HG03025 (cell line): ENCODE measurements around the gene CD247.

Source experiments
- ATAC-seq: cut with Tn5 transposase; IDR thresholded peaks from one replicate; pipeline ENCODE4 v1.9.1; 2021; ENCODE audit warnings: mild to moderate bottlenecking, moderate library complexity; ENCODE audit not compliant: unreplicated experiment, low FRiP score

Gene CD247

GRCh38 chr1:167512046-167512654 lies 6.2 kb downstream of the CD247 start:
- no peak for ATAC-seq

DNA sequence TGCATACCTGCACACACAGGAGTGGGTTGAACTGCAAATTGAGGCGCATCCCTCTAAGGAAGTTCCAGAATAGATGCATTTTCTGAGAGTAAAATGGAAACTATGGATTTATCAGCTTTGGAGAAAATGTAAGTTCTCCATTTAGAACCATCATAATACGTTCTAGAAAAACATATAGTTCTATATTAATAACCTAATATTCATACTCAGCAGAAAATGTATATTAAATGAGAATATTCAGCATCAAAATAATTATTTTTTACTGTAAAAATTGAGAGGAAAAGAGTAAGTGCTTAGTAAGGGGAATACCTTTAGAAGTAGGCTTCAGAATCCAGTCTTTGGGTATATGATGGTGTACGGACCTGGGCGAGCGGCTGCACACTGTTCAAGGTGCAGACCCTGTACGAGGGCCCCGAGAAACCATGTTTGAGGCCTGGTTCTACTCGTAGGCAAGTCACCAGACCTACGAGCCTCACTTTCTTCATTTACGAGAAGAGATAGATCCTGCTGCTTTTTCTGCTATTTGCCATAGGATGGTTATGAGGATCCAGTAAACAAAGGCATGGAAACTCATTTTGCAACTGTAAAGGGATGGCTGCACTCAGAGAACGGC lies 6.8 kb downstream of the CD247 start:
- ATAC-seq = no peak

DNA sequence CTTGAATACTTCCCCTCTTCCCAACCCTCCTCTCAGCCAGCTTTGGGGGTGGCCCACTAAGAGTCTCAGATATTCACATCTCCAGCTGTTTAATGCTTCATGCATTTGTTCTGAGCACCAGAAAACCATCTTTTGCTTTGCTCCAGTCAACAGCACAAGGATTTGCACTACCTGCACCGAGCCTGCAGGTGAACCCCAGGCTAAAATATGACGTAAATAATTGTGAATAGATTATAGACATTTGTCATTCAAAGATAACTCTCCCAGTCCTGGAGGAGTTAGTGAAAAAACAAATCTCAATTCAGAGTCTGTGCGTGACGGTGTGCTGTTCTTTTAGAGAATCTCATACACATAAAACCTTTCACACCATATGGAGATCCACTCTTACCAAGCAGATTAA lies 7.4 kb downstream of the CD247 start:
- ATAC-seq = no peak

DNA sequence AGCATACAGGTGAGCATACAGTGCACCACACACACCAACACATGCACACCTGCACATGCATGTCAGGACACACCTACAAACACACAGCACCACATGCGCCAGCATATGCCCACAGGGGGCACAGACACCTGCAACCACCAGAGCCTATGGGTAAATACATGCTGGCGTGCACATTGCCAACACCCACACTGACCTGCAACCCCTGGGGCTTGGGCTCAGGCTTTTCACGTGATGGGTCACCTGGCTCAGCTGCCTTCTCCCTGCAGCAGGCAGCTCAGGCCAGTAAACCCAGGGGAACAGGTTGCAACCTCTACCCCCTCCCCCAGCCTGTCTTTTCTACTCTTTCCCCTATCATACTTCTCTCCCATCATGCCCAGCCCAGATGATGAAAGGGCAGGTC lies 8.1 kb downstream of the CD247 start:
- ATAC-seq = no peak

- ATAC-seq = no peak
Measured at GRCh38 chr1:167509587-167509986, 8.7 kb downstream of the CD247 start.

DNA sequence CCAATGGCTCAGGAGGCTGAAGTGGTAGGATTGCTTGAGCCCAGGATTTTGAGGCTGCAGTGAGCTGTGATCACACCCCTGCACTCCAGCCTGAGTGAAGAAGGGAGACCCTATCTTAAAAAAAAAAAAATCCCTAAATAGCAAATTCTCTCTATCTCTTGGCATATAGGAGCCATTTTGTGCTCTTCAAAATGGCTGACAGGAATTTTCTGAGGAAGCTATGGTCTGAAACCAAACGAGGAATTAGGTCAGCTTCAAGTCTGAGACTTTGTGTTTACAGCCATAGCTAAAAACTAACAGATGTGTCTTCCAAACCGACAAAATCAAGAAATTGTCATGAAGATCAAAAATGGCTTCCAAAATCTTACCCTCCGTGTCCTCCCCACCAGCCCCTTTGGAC lies 10.6 kb downstream of the CD247 start:
- ATAC-seq = no peak

DNA sequence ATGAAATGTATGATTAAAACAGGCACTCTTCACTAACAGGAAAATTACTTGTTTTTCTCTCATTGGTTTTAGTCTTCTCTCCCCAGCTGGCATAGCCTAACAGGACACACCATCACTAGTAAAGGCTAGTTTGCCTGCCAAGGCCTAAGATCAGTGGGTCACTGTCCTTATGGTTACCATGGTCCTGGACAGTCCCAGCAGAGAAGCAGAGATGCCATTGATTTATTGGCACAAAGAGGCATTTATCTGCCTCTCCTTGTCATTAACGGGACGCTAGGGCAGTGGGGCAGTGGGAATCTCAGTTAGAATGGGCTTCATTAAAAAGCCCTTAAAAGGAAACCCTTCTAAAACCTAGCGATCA lies 13.9 kb downstream of the CD247 start:
- ATAC-seq = no peak

DNA sequence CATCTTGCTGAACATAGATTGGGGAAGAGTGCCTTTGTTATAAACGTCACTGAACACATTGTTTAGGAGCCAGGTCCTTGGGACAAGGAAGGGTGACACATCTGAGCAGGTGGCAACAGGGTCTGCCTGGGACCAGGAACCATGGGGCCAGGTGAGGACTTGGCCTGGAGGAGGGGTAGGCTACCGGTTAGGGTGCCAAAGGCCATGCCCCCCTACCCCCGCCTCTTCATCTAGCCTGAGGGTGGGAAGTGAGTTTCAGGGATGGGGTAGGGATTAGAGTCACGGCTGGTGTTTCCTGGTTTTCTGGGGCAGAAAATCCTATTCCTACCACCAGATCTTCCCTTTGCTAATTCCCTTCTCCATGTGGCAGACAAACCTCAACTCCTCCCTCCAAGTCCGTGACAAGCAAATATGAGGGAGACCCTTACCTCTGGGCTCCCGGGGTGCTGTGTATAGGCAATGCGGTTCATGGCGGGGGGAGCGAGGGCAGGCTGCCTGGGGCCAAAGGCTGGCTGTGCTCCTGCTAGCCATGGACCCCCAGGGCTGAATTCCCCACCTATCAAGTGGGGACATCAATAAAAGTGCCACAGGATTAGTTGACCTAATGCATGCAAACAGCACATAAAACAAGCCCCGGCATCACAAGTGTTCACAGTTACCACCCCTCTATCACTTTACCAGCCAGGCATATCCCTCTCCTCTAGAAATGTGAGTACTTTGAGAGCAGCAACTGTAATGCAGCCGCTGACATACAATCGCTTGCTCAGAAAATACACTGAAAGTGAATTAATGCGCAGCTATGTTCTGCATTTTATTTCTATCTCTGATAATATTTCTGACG lies 14.5 kb downstream of the CD247 start:
- no peak for ATAC-seq

GRCh38 chr1:167502719-167503462 lies 15.4 kb downstream of the CD247 start:
- no peak for ATAC-seq

GRCh38 chr1:167502192-167502551 lies 16.2 kb downstream of the CD247 start:
- ATAC-seq = no peak

- no peak for ATAC-seq
Measured at GRCh38 chr1:167501515-167502191, 16.7 kb downstream of the CD247 start.

DNA sequence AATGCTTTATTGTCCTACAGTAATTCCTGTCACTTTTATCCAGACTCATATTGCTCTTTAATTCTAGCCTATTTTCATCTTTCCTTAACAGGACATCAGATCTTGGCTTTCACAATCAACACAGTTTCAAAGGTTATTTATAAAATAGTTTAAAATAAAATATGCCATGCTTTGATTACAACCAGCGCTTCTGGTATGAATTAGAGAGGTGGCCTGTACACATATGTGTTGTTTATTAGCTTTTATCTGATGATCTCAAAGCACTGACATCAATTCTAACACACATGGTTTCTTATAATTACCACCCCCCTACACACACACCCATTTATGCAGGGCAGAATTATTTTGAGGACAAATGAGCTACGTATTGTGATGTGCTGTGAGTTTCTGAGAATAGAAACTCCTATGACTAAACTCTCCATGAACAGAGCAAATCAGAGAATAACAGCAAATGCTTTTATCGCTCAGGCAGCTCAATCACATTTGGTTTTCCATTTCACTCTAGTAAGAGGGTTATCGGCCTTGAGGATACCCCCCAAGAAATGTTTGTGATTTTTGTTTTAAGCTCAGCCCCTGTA lies 18.0 kb downstream of the CD247 start:
- ATAC-seq = no peak

DNA sequence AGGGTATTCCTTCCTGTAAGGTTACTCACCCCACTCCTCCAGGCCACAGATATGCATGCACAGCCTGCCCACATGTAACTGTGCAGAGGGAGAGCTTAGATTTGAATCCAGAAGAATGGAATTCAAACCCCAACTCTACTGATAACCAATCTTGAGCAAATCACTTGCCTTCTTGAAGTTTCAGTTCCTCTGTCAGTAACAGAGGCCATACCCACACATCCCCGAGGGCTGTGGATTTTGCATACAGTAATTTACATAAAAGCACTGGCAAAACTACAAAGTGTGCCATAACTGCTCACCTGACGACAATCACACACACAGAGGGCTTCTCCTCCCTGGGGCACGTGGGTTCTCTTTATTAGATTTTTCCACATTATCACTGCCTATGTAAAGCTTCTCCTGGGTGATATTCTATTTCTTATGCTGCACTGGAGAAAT lies 18.6 kb downstream of the CD247 start:
- peak; percentile 94 for ATAC-seq

- ATAC-seq = no peak
Measured at GRCh38 chr1:167499106-167499505, 19.2 kb downstream of the CD247 start.

DNA sequence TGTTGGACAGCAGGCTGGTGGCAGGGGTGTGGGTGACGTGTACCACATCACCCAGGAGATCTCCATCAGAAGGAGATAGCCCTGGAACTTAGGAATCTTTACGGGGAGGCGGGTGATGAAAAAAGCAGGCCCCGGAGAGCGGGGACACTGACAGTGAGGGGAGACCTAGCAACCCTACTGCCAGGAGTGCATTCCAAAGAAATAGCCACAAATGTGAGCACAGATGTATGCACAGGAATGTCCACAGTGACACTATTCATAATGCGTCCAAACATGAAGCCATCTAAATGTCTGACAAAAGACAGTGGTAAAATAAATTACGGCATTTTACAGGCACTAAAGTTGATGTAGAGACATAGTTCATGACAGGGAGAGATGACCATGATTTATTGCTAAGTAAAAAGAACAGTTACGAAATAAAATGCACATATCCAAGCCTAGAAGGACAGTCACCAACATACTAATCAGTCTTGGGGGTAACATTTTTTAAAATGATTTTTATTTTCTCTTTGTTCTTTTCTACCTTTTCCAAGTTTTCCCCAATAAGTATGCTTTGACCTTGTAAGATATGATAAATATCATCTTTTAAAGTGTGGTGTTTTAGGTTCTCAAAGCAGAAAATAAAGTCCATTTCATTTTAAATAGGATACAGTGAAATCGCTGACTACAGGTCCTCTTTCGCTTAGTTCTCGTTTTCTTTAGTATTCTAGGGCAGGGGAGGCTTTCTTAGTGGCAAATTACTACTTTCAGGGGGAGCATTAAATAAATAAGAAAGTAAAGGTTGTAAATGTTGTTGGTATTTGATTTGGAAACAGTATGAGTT lies 21.3 kb downstream of the CD247 start:
- no peak for ATAC-seq

DNA sequence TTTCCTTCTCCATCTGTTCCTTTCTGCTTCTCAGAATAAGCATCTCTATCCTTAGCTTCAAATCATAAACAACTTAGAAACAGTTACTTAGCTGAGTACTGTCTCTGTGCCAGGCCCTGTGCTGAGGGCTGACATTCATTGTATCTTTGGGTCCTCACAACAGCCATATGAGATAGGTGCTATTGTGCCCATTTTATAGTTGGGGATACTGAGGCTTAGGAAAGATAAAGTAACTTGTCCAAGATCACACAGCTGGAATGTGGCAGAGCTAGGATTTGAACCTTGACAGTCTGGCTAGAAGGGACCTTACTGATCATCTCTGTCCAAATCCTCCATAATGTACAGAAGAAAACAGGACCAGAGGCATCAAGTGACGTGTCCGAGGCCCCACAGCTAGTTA lies 25.0 kb downstream of the CD247 start:
- ATAC-seq = no peak

DNA sequence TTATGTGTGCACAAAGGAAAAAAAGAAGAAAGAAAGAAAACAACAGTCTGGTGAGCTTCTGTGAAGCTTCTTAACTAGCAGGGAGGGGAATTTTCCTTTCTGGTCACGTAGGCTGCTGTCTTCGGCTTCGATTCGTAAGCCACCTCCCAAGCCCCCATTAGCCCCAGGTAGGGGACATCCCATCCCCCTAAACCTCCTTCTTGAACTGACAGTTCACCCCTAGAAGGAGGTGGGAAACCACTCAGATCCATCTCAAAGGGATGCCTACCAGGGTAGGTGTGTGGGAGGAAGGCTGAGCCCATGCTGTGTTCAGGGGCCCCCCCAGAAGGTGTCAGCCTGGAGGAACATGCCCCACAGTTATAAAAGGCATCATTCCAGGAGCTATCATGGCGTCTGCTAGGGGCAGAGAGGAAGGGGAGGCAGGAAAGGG lies 25.8 kb downstream of the CD247 start:
- no peak for ATAC-seq

DNA sequence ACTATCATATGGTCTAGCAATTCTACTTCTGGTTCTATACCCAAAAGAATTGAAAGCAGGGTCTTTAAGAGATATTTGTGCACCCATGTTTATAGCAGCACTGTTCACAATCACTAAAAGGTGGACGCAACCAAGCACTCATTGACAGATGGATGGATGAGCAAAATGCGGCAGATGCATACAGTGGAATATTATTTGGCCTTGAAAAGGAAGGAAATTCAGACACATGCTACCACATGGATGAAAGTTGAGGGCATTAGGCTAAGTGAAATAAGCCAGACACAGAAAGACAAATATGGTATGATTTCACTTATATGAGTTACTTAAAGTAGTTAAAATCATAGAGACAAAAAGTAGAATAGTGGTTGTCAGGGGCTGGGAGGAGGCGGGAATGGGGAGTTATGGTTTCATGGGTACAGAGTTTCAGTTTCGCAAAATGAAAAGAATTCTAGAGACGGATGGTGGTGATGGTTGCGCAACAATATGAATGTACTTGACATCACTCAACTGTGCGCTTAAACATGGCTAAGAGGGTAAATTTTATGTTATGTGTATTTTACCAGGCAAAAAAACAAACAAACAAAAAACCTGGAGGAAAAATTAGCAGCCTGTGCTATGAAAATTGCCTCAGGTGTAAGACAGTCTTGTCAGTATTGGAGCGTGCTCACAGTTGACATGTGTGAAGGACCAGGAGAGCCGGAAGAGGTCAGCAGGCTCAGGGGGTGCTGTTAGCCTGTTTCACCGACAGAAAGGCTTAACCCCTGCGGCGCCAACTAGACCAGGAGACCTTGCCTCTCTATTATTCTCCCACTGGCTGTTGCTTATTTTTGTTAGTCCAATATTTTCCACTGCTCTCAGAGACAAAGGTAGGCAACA lies 26.5 kb downstream of the CD247 start:
- ATAC-seq = no peak
